ENCODE data around the gene ZNF613.

The ZNF613 gene

DNA sequence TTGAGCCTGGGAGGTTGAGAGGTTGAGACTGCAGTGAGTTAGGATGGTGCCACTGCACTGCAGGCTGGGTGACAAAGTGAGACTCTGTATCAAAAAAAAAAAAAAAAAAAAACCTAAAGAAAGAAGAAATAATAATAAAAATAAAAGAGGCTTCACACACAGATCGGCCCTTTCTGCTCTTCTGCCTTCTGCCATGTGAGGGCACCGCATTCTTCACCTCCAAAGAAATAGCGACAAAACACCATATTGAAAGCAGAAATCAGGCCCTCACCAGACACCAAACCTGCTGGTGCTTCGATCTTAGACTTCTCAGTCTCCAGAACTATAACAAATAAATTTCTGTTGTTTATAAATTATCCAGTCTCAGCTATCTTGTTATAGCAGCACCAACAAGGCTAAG is 25.4 kb upstream of the ZNF613 start:
- TF ChIP-seq CTCF (conservative IDR thresholded peaks at IDR 0.05) = peak; percentile 76

GRCh38 chr19:51903192-51903591 is 24.1 kb upstream of the ZNF613 start:
- H3K27ac ChIP-seq = peak overlapping the region; percentile 100
- TF ChIP-seq CTCF (conservative IDR thresholded peaks at IDR 0.05) = no peak

More for the DNA sequence above, 25.4 kb upstream of the ZNF613 start:
- H3K27ac ChIP-seq = peak overlapping the region; percentile 100

GRCh38 chr19:51904331-51905165 is 22.7 kb upstream of the ZNF613 start, which contains the start of gene ZNF649:
ZNF649 (minus strand) TSS chr19:51905017; CDS start chr19:51900107, 4,910 bp downstream.
- peak; percentile 24; the same call in 1 of the 2 replicates for TF ChIP-seq CTCF (conservative IDR thresholded peaks at IDR 0.05)
- H3K27ac ChIP-seq = peak within 1 kb of the TSS; percentile 100

DNA sequence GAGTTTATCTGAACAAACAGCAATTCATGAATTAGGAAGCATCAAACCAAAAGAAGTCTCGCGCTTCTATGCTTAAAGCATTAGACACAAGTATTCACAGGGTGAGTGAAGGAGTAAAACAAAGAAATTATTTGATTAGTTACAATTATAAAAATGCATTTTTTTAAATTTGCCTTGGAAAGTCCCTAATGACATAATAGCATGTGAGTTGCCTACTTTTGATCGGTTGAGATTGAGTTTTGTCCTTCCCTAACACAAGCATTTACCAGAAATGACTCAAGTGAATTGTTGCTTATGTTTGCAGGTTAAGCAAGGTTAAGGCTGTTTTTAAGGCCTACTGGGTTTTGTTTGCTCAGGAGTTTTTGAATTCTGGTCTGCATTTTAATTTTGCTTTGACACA is 22.1 kb upstream of the ZNF613 start:
- H3K27ac ChIP-seq = peak overlapping the region; percentile 100
- TF ChIP-seq CTCF (conservative IDR thresholded peaks at IDR 0.05) = no peak

- peak overlapping the region; percentile 100 for H3K27ac ChIP-seq
These were observed 21.6 kb upstream of the ZNF613 start for GRCh38 chr19:51905639-51906038.

GRCh38 chr19:51906108-51906507 is 21.2 kb upstream of the ZNF613 start:
- H3K27ac ChIP-seq = peak overlapping the region; percentile 100

DNA sequence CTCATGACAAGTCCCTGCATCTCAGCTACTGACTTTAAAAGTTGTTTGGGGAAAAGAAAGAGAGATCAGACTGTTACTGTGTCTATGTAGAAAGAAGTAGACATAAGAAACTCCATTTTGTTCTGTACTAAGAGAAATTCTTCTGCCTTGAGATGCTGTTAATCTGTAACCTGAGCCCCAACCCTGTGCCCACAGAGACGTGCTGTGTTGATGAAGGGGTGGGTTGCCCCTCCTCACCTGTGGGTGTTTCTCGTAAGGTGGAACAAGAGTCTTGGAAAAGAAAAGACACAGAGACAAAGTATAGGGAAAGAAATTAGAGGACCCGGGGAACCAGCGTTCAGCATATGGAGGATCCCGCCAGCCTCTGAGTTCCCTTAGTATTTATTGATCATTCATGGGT is 19.3 kb upstream of the ZNF613 start:
- H3K27ac ChIP-seq = peak overlapping the region; percentile 100

GRCh38 chr19:51915324-51915867 is 11.9 kb upstream of the ZNF613 start:
- no peak for TF ChIP-seq CTCF (conservative IDR thresholded peaks at IDR 0.05)
- H3K27ac ChIP-seq = no peak overlapping the region

DNA sequence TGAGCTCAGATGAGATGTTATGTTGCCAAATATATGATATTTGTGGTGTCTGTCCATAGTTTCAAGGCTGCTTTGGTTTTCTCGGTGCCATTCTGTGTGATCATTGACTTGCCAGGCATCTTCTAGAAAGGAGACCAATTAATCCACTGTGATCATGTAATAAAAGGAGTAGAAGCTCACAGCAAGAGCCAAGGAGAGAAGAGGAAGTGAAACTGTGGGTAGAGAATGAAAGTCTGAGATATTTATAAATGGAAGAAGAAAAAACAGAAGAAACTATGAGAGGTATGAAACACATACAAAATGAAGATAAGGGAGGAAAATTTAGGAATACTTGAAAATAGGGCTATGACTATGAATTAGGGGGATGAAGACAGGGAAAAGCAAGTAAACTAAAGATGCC is 11.1 kb upstream of the ZNF613 start:
- H3K27ac ChIP-seq = no peak overlapping the region
- TF ChIP-seq CTCF (conservative IDR thresholded peaks at IDR 0.05) = no peak
